NCI-H1048 (cell line): ENCODE measurements around the gene HDAC4.

ENCODE experiments used
- DNase-seq: peaks from one replicate; lab custom pipeline; 2025; lab: John Stamatoyannopoulos, UW

The HDAC4 gene

GRCh38 chr2:239429473-239430350 is 28.9 kb upstream of the HDAC4 start:
- no peak for DNase-seq

GRCh38 chr2:239425631-239426030 is 24.8 kb upstream of the HDAC4 start:
- no peak for DNase-seq

GRCh38 chr2:239424337-239425045 is 23.7 kb upstream of the HDAC4 start:
- DNase-seq = no peak

- no peak for DNase-seq
Observed at GRCh38 chr2:239423551-239423950, 22.7 kb upstream of the HDAC4 start.

GRCh38 chr2:239421851-239422250 is 21.0 kb upstream of the HDAC4 start:
- DNase-seq = no peak

- DNase-seq = no peak
Observed at GRCh38 chr2:239420082-239420481, 19.3 kb upstream of the HDAC4 start.

DNA sequence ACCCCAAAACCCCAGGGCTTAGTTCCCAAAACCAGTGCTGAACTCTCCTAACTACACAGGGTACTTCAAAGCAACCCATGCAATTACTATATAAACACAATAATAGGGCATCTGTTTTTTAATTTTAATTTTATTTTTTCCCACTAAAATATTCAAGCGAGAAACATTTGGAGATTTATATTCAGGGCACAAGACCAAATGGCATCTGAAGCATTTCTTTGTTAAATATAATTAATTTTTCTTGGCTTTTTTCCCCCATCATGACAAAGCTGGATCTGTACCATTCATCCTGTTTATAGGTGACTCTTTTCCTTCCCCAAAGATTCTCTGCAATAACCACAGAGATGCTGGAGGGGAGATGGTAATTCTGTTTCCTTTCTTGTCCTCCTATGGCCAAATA is 18.1 kb upstream of the HDAC4 start:
- DNase-seq = no peak

GRCh38 chr2:239412905-239413603 is 12.2 kb upstream of the HDAC4 start:
- no peak for DNase-seq

DNA sequence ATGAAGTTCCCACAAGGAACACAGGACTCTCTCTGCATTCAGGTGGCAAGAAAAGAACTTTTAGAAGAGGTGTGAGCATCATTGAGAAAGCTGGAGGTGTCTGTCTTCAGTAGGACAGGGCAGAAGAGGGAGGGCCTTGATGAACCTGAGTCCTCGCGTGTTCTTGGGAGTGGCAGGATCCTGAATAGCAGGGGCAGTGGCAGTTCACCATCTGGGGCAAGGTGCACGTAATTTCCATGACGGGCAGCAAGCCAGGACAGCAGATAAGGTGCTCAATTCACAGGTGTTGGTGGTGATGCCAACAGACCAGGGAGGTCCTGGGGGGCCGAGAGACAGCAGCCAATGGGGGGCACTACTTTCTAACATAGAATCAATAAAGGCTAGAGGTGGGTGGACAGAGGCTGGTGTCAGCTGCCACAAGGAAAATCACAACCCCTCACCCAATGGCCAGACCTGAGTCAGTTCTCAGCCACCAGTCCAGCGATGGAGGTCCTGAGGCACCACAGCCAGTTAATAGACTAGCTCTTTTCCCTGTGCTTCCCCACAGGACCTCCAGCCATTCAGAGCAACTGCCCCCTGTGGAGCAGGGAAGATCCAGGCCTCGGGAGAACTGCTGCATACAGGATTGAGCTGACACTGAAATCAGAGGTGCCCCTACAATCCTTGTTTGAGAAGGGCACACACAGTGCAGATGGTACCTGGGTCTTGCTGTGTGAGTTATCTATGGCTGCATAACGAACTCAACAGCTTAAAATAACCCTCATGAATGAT is 10.9 kb upstream of the HDAC4 start:
- no peak for DNase-seq

GRCh38 chr2:239411117-239411516 is 10.3 kb upstream of the HDAC4 start:
- no peak for DNase-seq

DNA sequence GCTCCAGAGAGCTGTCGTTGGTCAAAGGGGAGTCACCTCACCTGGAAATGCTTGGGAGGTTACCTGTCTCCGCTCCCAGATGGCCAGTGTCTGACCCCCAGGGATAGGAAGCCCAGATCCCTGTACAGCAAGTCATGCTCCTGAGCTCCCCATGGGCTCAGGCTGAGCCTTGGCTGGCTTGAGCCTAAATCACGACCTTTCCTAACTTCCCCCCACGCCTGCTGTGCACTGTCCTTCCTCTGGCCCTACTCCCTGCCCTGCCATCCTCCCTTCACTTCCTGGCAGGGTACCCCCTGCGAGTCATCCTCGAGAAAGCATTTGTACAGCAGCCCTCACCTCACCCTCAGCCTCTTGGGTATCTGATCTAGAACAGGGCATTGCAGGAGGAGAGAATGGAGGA is 9.2 kb upstream of the HDAC4 start:
- DNase-seq = no peak

DNA sequence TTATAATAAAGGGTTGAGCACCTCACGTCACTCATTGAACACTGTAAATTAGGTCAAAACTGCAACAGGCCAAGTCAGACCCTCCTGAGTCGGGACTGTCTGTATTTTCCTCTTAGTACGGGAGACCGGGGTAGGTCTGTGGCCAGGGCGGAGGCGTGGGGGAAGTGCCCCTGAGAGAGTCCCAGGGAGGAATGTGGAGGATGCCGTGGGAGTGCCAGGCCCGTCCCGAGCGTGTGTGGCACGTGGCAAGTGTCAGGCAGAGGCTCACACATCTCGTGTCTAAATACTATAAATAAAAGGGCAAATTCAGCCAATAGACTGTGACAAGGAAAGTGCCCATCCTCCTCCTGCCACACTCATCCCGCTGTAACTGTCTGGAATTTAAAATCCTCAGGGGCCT is 6.3 kb upstream of the HDAC4 start:
- DNase-seq = no peak

DNA sequence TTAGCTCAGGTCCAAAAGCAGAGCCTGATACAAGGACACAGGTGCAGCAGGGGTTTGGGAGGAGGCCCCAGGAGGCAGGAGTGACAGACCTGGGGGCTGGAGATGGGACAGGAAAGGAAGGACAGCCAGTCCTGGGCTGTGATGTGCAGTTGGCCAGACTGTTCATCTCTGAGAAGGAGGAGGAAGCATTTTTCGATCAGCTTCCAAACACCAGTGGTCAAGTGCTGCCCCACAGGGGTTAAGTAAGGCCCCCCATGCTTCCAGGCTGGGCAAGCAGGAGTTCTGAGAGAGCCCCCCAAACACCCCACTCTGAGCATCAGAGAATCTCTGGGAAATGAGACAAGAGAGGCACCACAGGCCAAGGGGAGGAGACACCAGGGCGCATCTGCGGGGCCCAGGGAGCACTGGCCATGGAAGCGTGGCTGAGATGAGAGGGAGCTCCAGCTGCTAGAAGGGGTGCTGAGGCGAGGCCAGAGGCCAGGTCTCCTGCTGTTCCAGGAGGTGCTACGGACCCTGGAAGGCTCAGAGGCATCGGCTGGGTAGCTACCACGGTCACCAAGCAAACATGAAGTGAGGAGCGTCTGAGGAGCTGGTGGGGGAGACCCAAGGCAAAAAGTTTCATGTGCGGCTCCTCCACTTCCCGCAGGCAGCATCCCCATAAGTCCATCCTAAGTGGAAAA is 5.6 kb upstream of the HDAC4 start:
- DNase-seq = no peak

- no peak for DNase-seq
Observed at GRCh38 chr2:239405071-239405470, 4.3 kb upstream of the HDAC4 start.

DNA sequence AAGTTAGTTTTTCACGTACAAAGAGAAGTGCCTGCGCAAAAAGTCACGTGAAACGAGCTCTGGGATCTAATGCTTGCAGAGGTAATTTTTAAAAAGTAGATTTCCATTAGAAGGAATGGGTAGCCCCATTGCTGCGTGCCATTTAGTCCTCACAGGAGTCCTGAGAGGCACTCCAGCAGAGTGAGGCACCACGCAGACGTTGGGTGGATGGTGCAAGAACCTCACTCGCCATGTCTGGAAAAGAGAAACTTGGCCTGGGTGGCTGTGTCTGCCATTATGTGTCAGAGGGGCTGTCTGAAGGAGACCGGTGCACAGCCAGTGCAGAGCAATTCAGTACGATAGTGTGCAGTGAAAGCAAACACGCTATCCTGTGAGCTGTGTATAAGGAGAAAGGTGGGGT is 1.8 kb upstream of the HDAC4 start:
- no peak for DNase-seq

GRCh38 chr2:239401881-239402233 is 1.0 kb upstream of the HDAC4 start:
- no peak for DNase-seq

- peak; percentile 92 for DNase-seq
Observed at GRCh38 chr2:239401067-239401880, 454 bp upstream of the HDAC4 start.

- DNase-seq = no peak
Observed at GRCh38 chr2:239399921-239400595, 762 bp downstream of the HDAC4 start.

DNA sequence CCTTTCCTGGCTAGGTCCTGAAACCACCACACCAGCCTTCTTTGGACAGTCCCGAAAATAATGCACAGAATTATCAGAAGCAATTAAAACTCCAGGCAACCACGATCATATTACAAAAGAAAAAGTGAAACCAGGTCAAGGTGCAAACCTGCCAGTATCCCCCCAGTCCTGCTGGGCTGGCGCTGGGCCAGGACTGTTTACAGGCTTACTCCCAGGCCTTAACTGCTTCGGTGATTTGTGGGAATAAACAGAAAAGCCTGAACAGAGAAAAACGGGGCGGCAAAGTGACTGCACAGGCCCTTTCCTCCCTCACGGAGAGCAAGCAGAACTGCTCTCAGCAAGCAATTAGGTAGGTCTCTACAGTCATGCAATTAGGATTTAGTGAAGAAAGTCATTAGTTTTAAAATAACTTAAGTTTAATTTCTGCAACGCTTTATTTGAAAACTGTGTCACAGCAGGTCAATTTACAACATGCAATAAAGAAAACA is 1.3 kb downstream of the HDAC4 start:
- DNase-seq = no peak

DNA sequence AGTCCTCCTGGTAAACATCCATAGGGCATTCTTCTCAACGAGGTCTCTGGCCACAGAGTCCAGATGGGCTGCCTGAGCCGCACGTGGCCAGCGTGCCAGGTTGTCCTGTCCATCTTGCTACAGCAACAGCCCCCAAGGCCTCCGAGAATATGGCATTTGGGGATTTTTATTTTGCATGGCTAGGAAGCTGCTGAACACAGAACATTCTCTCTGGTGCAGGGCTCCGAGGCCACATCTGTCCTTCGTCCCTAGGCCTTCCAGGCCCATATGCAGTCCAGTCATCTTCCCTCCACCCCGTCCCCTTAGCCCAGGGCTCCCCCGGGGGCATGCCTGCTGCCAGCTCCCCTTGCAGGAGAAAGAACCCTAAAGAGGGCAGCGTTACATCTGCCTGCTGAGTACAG is 2.3 kb downstream of the HDAC4 start:
- no peak for DNase-seq
